Central memory CD4-positive, alpha-beta T cell (primary cell): ENCODE results near the gene CENPP.
"Not testable (repeated sequence)": the region's sequence is repeated elsewhere in the genome, so short reads cannot be mapped to it uniquely, and the experiment has no call there.

Source experiments
- DNase-seq: peaks from one replicate; pipeline ENCODE4 v3.0.0; 2022

CENPP gene

GRCh38 chr9:92384375-92384774 lies 58.6 kb downstream of the CENPP start:
- DNase-seq = no peak

GRCh38 chr9:92385001-92385400 lies 59.2 kb downstream of the CENPP start:
- DNase-seq = no peak

- no peak for DNase-seq
Observed at GRCh38 chr9:92385477-92385876, 59.7 kb downstream of the CENPP start.

DNA sequence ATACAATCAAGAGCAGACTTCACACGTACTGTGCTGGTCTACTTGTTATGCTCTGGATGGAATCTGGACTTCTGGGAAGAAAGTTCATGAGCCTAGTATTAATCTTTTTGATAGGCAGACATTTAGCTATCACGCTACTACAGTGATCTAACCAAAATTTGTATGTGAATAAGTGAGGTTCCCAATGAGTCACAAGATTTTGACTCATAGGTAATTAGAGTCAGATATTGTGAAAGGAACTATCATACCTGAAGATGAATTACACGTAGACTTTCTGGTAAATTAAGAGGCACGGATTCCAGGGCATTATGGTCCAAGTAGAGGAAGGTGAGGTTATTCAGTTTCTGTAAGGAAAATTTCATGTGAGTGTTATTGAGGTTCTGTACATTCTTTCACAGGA lies 60.2 kb downstream of the CENPP start:
- DNase-seq = no peak

GRCh38 chr9:92392690-92393089 lies 66.9 kb downstream of the CENPP start:
- no peak for DNase-seq

DNA sequence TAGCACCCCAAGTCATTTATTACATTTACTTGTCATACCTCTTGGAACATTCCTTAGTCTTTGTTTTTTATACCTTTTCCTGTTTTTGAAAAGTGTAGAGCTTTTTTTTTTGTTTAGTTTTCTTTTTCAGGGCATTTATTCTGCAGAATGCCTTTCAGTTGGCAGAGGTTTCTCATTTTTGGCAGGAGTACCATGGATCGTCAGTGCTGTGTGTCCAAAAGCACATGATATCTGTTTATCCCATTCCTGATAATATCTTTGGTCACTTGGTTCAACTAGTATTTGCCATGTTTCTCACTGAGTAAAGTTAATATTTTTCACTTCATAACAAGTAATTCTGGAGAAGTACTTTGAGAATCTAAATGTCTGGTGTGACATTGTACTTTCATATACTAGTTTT lies 67.9 kb downstream of the CENPP start:
- DNase-seq = no peak

DNA sequence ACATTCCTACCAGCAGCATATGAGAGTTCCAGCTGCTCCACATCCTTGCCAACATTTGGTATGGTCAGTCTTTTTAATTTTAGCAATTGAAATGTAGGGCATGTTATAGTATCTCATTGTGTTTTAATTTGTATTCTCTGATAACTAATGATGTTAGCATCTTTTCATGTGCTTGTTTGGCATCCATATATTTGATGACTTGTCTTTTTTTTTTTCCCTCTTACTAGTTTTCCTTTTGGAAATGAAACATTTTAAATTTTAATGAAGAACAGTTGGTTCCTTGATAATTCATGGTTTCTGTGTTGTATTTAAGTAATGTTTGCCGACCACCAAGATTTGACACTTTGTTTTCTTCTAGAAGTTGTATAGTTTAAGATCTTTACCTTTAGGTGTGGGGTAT lies 69.9 kb downstream of the CENPP start:
- DNase-seq = no peak

DNA sequence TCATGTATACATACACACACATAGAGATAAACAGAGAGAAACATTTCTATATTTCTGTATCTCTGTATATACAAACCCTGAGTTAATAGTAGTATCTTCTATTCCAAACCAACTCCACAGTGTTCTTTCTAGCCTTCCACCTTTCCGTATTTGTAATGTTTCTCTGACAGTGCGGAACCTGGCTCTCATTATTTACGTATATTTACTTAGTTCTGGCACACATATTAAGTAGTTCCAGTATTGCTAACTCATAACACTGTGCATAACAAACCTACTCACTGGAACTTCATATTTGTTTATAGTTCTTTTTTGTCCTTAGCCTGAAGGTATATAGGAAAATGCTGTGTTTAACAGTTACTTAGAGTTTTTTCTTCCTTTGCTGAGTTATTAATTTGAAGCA lies 72.1 kb downstream of the CENPP start:
- no peak for DNase-seq

GRCh38 chr9:92402360-92402759 lies 76.6 kb downstream of the CENPP start:
- no peak for DNase-seq

DNA sequence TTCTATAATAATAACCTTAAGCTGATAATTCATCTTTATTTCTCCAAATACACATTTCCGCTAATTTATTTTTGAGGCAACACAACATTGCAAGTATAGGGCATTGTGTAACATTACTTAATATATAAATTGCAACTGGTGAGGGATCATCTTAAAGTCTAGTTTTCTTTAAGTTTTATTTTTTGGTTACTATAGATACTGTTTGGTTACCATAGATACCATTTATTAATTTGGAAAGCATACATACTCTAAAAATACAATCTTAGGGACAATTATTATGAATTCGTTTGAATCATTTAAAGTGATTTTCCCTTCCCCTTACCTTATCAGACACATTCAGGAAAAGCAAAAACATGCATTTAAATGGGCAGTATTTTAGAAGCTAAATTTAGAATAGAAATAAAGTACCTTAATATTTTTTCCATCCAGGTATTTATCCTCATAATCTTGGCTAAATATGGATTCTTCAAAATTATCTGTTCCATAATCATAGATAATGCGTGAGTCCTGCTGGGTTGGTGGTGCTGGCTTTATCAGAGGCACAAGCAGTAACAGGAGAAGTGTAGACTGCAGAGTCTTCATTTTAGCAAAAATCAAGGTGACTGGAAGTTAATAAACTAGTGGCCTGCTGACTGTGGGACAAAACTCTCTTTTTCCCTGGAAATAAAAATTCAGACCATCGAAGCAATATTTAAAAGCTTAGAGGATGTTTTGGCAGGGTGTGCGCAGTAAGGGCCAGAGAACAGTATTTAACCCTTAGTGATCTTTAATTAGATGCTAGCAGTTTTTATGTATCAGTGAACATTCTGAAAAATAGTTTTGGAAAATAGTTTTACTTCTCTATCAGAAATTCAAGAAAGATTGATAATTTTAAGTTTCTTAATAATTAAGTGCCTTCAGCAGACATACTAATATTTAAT lies 77.3 kb downstream of the CENPP start:
- DNase-seq = no peak

DNA sequence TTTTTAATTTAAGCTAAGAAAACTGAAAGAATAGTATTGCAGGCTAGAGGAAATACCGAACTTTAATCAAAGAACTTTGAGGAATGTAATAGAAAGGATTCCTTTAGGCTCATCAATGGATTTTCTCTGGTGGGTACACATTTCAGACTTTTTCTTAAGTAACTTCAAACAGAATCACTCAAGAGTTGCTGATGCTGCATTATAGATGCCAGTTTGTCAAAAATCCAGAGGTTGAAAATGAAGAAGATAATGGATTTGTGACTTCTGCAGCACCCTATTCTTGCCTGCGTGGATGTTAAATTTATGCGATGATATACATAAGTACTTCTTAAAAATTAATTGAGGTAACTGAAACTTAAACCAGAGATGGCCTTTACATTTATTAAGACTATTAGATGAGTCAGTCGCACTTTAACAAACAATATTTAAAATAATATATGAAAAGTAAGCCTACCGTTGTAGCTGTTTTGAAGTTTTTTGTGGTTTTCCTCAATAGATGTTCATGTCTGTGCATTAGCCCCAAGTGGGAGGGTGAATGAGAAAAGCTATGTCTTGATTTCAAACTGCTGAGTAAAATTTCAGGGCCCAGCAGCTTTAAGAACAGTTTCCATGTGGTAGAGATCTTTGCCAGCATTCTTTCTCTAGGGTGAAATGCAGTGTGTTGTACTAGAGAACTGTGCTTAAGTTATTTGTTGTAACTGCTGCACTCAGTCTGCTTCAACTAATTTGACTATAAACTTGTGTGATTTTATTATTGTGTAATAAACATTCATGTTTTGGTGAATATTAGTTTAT lies 78.5 kb downstream of the CENPP start, which contains the start of gene OGN:
Gene OGN, minus strand, starts transcription at position 537 of the 795 bp plus-strand sequence. CDS start 1,171 bp downstream, outside the sequence.
- DNase-seq = no peak

GRCh38 chr9:92405818-92406217 lies 80.1 kb downstream of the CENPP start:
- DNase-seq = no peak

DNA sequence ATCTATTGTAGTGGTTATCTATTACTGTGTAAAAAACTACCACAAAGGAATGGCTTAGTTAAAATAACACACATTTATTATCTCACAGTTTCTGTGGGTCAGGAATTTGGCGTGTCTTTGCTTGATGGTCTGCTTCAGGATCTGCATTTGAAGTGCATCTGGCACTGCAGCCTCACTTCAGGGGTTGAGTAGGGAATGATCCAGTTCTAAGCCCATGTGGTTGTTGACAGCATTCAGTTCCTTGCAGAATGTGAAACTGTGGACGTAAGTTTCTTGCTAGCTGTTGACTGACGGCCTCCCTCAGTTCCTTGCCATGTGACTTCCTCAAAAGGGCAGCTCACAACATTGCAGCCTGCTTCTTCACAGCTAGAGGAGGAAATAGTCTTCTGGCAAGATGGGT lies 80.7 kb downstream of the CENPP start:
- peak; percentile 32 for DNase-seq

GRCh38 chr9:92407818-92408217 lies 82.1 kb downstream of the CENPP start:
- no peak for DNase-seq

DNA sequence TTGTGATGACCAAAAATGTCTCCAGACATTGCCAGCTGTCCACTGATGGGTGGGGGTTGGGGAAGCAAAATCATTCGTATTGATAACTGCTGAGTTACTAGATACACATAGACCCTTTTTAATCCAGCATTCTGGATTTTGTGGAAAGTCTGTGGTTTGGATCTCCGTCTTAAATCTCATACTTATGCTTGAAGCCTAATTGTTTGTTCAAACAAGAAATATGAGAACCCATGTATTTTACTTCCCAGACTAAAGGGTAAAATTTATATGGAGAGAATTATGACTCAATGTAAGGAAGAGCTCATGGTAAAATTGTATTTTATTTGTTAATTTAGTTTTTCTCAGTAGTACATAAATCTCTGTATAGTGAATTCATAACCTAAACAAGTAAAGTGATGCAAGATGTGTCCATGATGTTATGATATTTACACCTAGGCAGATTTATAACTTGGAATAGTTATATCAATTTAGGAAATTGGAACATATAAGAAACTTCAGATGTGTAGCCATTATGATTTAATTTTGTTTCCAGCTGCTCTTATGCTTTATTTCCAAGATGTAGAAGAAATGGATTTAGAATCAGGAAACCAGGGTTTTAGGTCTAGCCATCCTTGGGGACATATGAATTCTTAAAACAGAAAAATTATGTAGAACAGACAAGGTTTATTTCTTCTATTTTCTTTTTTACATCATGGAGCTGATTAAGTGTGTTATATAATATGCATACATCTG lies 83.2 kb downstream of the CENPP start:
- no peak for DNase-seq

GRCh38 chr9:92411157-92411556 lies 85.4 kb downstream of the CENPP start:
- not testable (repeated sequence) for DNase-seq

- DNase-seq = no peak
Observed at GRCh38 chr9:92414566-92414965, 88.8 kb downstream of the CENPP start.

DNA sequence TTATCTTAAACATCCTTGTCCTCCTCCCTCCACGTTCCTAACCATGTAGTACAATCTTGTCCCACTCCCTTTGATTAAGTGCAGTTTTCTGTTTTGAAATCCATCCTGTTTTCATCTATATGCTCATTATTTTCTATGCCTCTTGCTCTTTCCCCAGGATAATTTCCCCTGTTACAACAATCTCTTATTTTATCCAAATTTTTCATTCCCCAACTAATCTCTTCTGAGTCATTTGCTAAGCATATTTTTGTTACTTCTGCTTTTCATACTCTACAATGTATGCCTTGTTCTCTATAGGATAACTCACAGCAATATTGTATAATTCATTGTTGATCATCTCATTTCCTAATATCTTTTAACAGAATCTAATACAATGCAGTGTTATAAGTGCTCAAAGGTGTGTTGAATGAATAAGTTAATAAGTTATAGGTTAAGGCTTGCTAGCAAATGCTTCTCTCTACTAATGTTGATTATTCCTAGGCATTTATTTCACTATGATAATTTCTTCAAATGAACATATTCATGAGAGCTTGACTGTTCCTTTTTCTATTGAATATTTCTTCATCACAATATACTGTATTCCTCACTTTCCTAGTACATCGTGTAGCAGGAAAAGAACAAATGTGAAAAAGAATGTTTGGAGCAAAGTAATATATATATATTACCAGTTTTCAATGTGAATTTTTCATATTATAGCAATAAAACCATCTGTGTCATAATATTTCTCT lies 97.0 kb downstream of the CENPP start:
- DNase-seq = no peak

DNA sequence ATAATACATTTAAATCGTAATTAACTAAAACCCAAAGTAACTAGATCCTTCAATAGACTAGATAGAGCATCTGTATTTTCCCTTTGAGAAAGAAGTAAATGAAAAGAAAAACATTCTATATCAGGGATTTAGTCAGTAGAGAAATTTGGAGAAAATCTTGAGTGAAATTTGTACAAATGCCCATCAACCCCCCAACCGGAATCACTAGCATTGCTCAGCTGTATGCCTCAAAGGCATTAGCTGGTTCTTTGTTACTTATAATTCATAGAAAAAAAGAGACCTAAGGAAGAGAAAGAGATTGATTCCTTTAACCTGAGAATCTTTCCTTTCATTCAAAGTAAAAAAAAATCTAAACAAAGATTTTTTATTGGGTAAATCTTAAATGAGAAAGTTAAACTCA lies 97.9 kb downstream of the CENPP start:
- no peak for DNase-seq

DNA sequence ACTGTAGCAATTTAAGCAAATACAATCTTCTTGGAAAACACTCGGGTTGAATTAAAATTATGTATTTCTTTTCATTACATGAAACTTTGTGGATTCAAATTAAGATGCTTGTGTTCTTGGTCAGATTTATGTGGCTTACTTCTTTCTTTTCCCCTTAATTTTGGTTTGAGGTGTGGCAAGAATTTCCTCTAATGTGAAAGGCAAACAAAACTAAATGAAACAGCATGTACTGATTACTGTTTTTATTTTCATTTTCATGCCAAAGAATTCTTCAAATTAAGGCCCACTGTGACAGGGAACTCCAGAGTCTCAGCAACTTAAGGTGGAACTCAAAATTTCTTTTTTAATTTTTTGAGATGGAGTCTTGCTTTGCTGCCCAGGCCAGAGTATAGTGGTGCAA lies 98.6 kb downstream of the CENPP start, which contains the start of gene OMD:
Gene OMD, minus strand, starts transcription at position 132 of the 400 bp plus-strand sequence. CDS start 6,913 bp downstream, outside the sequence.
- DNase-seq = no peak

- DNase-seq = no peak
Observed at GRCh38 chr9:92425474-92425873, 99.7 kb downstream of the CENPP start.

- no peak for DNase-seq
Observed at GRCh38 chr9:92426501-92427145, 100.9 kb downstream of the CENPP start.
